Stimulated activated naive CD8-positive, alpha-beta T cell treated with anti-CD3 and anti-CD28 coated beads, Interleukin-15, Interleukin-2, amounts not matched to agents 100 U/mL and 50 U/mL, for 24 hours (primary cell): ENCODE measurements around the gene BAIAP2L2.

Source experiments
- ATAC-seq: fragments of 150-1000 bp; cut with Tn5 transposase; one replicate; pipeline ENCODE4 v1.10.0; 2021
- DNase-seq: peaks from one replicate; pipeline ENCODE4 v3.0.0; 2021

The BAIAP2L2 gene

GRCh38 chr22:38107692-38108515 is 2.6 kb downstream of the BAIAP2L2 start:
- ATAC-seq (no peak), DNase-seq (no peak)

GRCh38 chr22:38106814-38107578 is 3.5 kb downstream of the BAIAP2L2 start:
- DNase-seq, result no peak

GRCh38 chr22:38104084-38104483 is 6.4 kb downstream of the BAIAP2L2 start:
- ATAC-seq (no peak), DNase-seq (no peak)

More at GRCh38 chr22:38106814-38107578, 3.5 kb downstream of the BAIAP2L2 start:
- ATAC-seq, result no peak

- ATAC-seq, result no peak
- no peak for DNase-seq
These were observed 6.8 kb downstream of the BAIAP2L2 start for GRCh38 chr22:38103641-38104040.

- DNase-seq (no peak), ATAC-seq (no peak)
These were observed 11.9 kb downstream of the BAIAP2L2 start for GRCh38 chr22:38098410-38099249.

GRCh38 chr22:38097557-38098409 is 12.7 kb downstream of the BAIAP2L2 start:
- ATAC-seq, result peak; percentile 6
- DNase-seq, result no peak

- ATAC-seq (no peak), DNase-seq (no peak)
These were observed 13.4 kb downstream of the BAIAP2L2 start for GRCh38 chr22:38097058-38097457.

- ATAC-seq (no peak), DNase-seq (no peak)
These were observed 21.0 kb downstream of the BAIAP2L2 start for GRCh38 chr22:38089474-38089851.

- DNase-seq (no peak), ATAC-seq (no peak)
These were observed 21.6 kb downstream of the BAIAP2L2 start for GRCh38 chr22:38088629-38089473.

- no peak for ATAC-seq
- DNase-seq, result no peak
These were observed 22.6 kb downstream of the BAIAP2L2 start for GRCh38 chr22:38087855-38088254.

GRCh38 chr22:38086942-38087341 is 23.5 kb downstream of the BAIAP2L2 start:
- DNase-seq (no peak), ATAC-seq (no peak)

- no peak for DNase-seq
- no peak for ATAC-seq
These were observed 24.3 kb downstream of the BAIAP2L2 start for GRCh38 chr22:38086001-38086845.

- DNase-seq, result no peak
- ATAC-seq, result no peak
These were observed 25.0 kb downstream of the BAIAP2L2 start for GRCh38 chr22:38085501-38085900.

GRCh38 chr22:38085056-38085455 is 25.4 kb downstream of the BAIAP2L2 start:
- DNase-seq, result no peak

GRCh38 chr22:38083931-38084631 is 26.4 kb downstream of the BAIAP2L2 start, which contains the start of gene SLC16A8:
SLC16A8 (minus strand) TSS chr22:38084184; CDS start chr22:38082873, 1,311 bp downstream.
- DNase-seq, result no peak
- ATAC-seq, result no peak

More at GRCh38 chr22:38085056-38085455, 25.4 kb downstream of the BAIAP2L2 start:
- ATAC-seq, result no peak

- DNase-seq (no peak), ATAC-seq (no peak)
These were observed 27.3 kb downstream of the BAIAP2L2 start for GRCh38 chr22:38082986-38083710.

- DNase-seq (peak; percentile 21), ATAC-seq (no peak)
These were observed 28.3 kb downstream of the BAIAP2L2 start for GRCh38 chr22:38081941-38082828.
